Heart left ventricle (tissue), 13 donors: Measurements from ENCODE around the gene NECAP2.

Experiments used
- CTCF ChIP-seq, 12 donors: fragments of 200-600 bp; sonication (generic) in 4 of 12; IDR thresholded peaks; one replicate each; pipeline versions ENCODE4 v1.5.0 to v1.8.0; 2018 to 2022; ENCODE audit warnings: antibody characterized with exemption in 12 of 12, mild to moderate bottlenecking in 5 of 12
- POLR2A ChIP-seq, 2 donors: fragments of 450-650 bp; IDR thresholded peaks; one replicate each; pipeline ENCODE4 v1.6.1; 2017; ENCODE audit warnings: antibody characterized with exemption in 2 of 2, mild to moderate bottlenecking in 2 of 2, moderate library complexity in 2 of 2
- donor health status: ischemic (EF 13 %, LVEDD 7.1; RV severe dilation, severe dysfunction).
- donor health status: DM: no; HTN: yes; CAD: no.
- donor health status: DM: no; HTN: no; CAD: no.
- donor health status: ischemic (EF 25% LVEDD 6.9; RV normal size, moderate dysfunction).
- donor health status: ischemic (EF 25% LVEDD 5.7; RV mildly dilated, moderate dysfunction).
- donor health status: ischemic (EF 35%, LVEDD 5.7; RV mildly dilated, moderate dysfunction).
- donor health status: nonischemic (EF 11% LVEDD 7.7; RV severe dilation, severe dysfunction).
- donor health status: DM: yes; HTN: yes; CAD: no.
- donor health status: PGD.
- donor health status: ischemic (EF 29% LVEDD 5.4; RV normal size, mild dysfunction).
- donor health status: nonischemic (EF 23%, LVEDD 6.1; RV moderate dilation, normal function).

DNA sequence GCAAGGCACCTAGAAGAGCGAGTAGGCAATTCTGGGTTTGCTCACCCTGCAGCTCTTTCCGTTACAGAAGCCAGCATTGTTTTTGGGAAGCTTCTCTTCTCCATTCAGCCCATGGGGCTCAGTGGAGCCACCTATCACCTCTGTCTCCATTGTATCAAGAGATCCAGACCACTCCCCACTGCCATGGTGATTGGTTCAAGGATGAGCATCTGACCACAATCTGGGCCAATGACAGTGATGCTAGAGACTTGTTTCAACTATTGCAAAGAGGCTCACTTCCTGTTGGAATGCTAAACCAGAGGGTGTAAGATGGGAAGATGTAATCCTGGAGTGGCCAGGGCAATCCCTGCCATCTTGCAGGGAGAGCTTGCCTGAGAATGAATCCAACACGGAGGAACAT is 9.9 kb upstream of the NECAP2 start:
- TF ChIP-seq POLR2A (IDR thresholded peaks at IDR 0.05) (no peak), CTCF (IDR thresholded peaks at IDR 0.05) (no peak)
